ENCODE measurements around the gene LONRF3.
A peak's percentile ranks its signal among the peaks of the same experiment; 100 is the strongest.

LONRF3 gene

GRCh38 chrX:118974088-118974907 lies at the start of gene LONRF3:
Gene LONRF3, plus strand, starts transcription at chrX:118974618. Its CDS starts 163 bp downstream, at chrX:118974781.
- peak; percentile 19 to 37 for DNase-seq (ENCODE audit: low read depth in 1 of 2, low spot score in 1 of 2)

GRCh38 chrX:118928151-118928550 lies 46.3 kb upstream of the LONRF3 start:
- no peak for DNase-seq (ENCODE audit: low read depth in 1 of 2, low spot score in 1 of 2)

GRCh38 chrX:118935352-118935751 lies 39.1 kb upstream of the LONRF3 start:
- DNase-seq (ENCODE audit: low read depth in 1 of 2, low spot score in 1 of 2), result no peak

GRCh38 chrX:118941147-118941546 lies 33.3 kb upstream of the LONRF3 start:
- no peak for DNase-seq (ENCODE audit: low read depth in 1 of 2, low spot score in 1 of 2)

GRCh38 chrX:118943102-118943501 lies 31.3 kb upstream of the LONRF3 start:
- DNase-seq (ENCODE audit: low read depth in 1 of 2, low spot score in 1 of 2), result no peak

GRCh38 chrX:118945921-118946320 lies 28.5 kb upstream of the LONRF3 start:
- no peak for DNase-seq (ENCODE audit: low read depth in 1 of 2, low spot score in 1 of 2)

- DNase-seq (ENCODE audit: low read depth in 1 of 2, low spot score in 1 of 2), result no peak
Observed at GRCh38 chrX:118948270-118948669, 26.1 kb upstream of the LONRF3 start.

- DNase-seq (ENCODE audit: low read depth in 1 of 2, low spot score in 1 of 2), result no peak
Observed at GRCh38 chrX:118961866-118962560, 12.4 kb upstream of the LONRF3 start.

- DNase-seq (ENCODE audit: low read depth in 1 of 2, low spot score in 1 of 2), result no peak
Observed at GRCh38 chrX:118963159-118963558, 11.3 kb upstream of the LONRF3 start.

- DNase-seq (ENCODE audit: low read depth in 1 of 2, low spot score in 1 of 2), result no peak
Observed at GRCh38 chrX:118964252-118964651, 10.2 kb upstream of the LONRF3 start.

- no peak for DNase-seq (ENCODE audit: low read depth in 1 of 2, low spot score in 1 of 2)
Observed at GRCh38 chrX:118965395-118965794, 9.0 kb upstream of the LONRF3 start.

- DNase-seq (ENCODE audit: low read depth in 1 of 2, low spot score in 1 of 2), result no peak
Observed at GRCh38 chrX:118968031-118968430, 6.4 kb upstream of the LONRF3 start.

- DNase-seq (ENCODE audit: low read depth in 1 of 2, low spot score in 1 of 2), result no peak
Observed at GRCh38 chrX:118971552-118971951, 2.9 kb upstream of the LONRF3 start.

- DNase-seq (ENCODE audit: low read depth in 1 of 2, low spot score in 1 of 2), result no peak
Observed at GRCh38 chrX:118973389-118974087, 880 bp upstream of the LONRF3 start.

- DNase-seq (ENCODE audit: low read depth in 1 of 2, low spot score in 1 of 2), result peak; percentile 9 to 17
Observed at GRCh38 chrX:118974908-118975671, 672 bp downstream of the LONRF3 start.

- DNase-seq (ENCODE audit: low read depth in 1 of 2, low spot score in 1 of 2), result peak; percentile 35 to 52
Observed at GRCh38 chrX:118975831-118976598, 1.6 kb downstream of the LONRF3 start.

- no peak for DNase-seq (ENCODE audit: low read depth in 1 of 2, low spot score in 1 of 2)
Observed at GRCh38 chrX:118976599-118977340, 2.4 kb downstream of the LONRF3 start.

GRCh38 chrX:118977424-118977823 lies 3.0 kb downstream of the LONRF3 start:
- DNase-seq (ENCODE audit: low read depth in 1 of 2, low spot score in 1 of 2), result no peak

- DNase-seq (ENCODE audit: low read depth in 1 of 2, low spot score in 1 of 2), result no peak
Observed at GRCh38 chrX:118978451-118978850, 4.0 kb downstream of the LONRF3 start.

GRCh38 chrX:118980761-118981160 lies 6.3 kb downstream of the LONRF3 start:
- no peak for DNase-seq (ENCODE audit: low read depth in 1 of 2, low spot score in 1 of 2)

All from activated T-helper 1 cell treated with anti-CD3 and anti-CD28 coated beads, Interleukin-2, amount 50 U/mL, for 16 hours (primary cell).